ENCODE data around the gene KRTAP9-9.
"Not testable (repeated sequence)": the region's sequence is repeated elsewhere in the genome, so short reads cannot be mapped to it uniquely, and the experiment has no call there.

The KRTAP9-9 gene

GRCh38 chr17:41255381-41256290, at the start of gene KRTAP9-9:
TSS of gene KRTAP9-9 (plus strand) at chr17:41255384.
- in situ Hi-C loops (cut with MboI; ENCODE audit: low sequenced_read_pairs), result not testable (repeated sequence)

GRCh38 chr17:41211845-41212466, 43.2 kb upstream of the KRTAP9-9 start:
- in situ Hi-C loops (cut with MboI; ENCODE audit: low sequenced_read_pairs), result no loop called here

- in situ Hi-C loops (cut with MboI; ENCODE audit: low sequenced_read_pairs), result no loop called here
Measured at GRCh38 chr17:41212524-41213169, 42.5 kb upstream of the KRTAP9-9 start.

- in situ Hi-C loops (cut with MboI; ENCODE audit: low sequenced_read_pairs), result no loop called here
Measured at GRCh38 chr17:41215681-41216080, 39.5 kb upstream of the KRTAP9-9 start.

- in situ Hi-C loops (cut with MboI; ENCODE audit: low sequenced_read_pairs), result no loop called here
Measured at GRCh38 chr17:41223821-41224220, 31.4 kb upstream of the KRTAP9-9 start.

- in situ Hi-C loops (cut with MboI; ENCODE audit: low sequenced_read_pairs), result no loop called here
Measured at GRCh38 chr17:41226051-41226450, 29.1 kb upstream of the KRTAP9-9 start.

GRCh38 chr17:41226598-41227095, 28.5 kb upstream of the KRTAP9-9 start, which contains the start of gene KRTAP9-2:
TSS of gene KRTAP9-2 (plus strand) at chr17:41226648. CDS start at chr17:41226655, 7 bp downstream.
- in situ Hi-C loops (cut with MboI; ENCODE audit: low sequenced_read_pairs), result not testable (repeated sequence)

- in situ Hi-C loops (cut with MboI; ENCODE audit: low sequenced_read_pairs), result no loop called here
Measured at GRCh38 chr17:41230094-41230493, 25.1 kb upstream of the KRTAP9-9 start.

- in situ Hi-C loops (cut with MboI; ENCODE audit: low sequenced_read_pairs), result no loop called here
Measured at GRCh38 chr17:41231731-41232130, 23.5 kb upstream of the KRTAP9-9 start.

- in situ Hi-C loops (cut with MboI; ENCODE audit: low sequenced_read_pairs), result not testable (repeated sequence)
Measured at GRCh38 chr17:41232399-41233105, 22.6 kb upstream of the KRTAP9-9 start, which contains the start of gene KRTAP9-3. TSS of gene KRTAP9-3 (plus strand) at chr17:41232449. CDS start at chr17:41232502, 53 bp downstream.

GRCh38 chr17:41237116-41237515, 18.1 kb upstream of the KRTAP9-9 start:
- in situ Hi-C loops (cut with MboI; ENCODE audit: low sequenced_read_pairs), result not testable (repeated sequence)

- in situ Hi-C loops (cut with MboI; ENCODE audit: low sequenced_read_pairs), result not testable (repeated sequence)
Measured at GRCh38 chr17:41237949-41238437, 17.2 kb upstream of the KRTAP9-9 start, which contains the start of gene KRTAP9-8. TSS of gene KRTAP9-8 (plus strand) at chr17:41237999. CDS start at chr17:41238052, 53 bp downstream.

- in situ Hi-C loops (cut with MboI; ENCODE audit: low sequenced_read_pairs), result not testable (repeated sequence)
Measured at GRCh38 chr17:41246995-41247787, 8.0 kb upstream of the KRTAP9-9 start.

- in situ Hi-C loops (cut with MboI; ENCODE audit: low sequenced_read_pairs), result not testable (repeated sequence)
Measured at GRCh38 chr17:41249637-41250240, 5.4 kb upstream of the KRTAP9-9 start, which contains the start of gene KRTAP9-4. TSS of gene KRTAP9-4 (plus strand) at chr17:41249687. CDS start at chr17:41249721, 34 bp downstream.

GRCh38 chr17:41251261-41251660, 3.9 kb upstream of the KRTAP9-9 start:
- in situ Hi-C loops (cut with MboI; ENCODE audit: low sequenced_read_pairs), result no loop called here

GRCh38 chr17:41254861-41255260, 323 bp upstream of the KRTAP9-9 start:
- in situ Hi-C loops (cut with MboI; ENCODE audit: low sequenced_read_pairs), result no loop called here

GRCh38 chr17:41256291-41256685, 1.1 kb downstream of the KRTAP9-9 start:
- in situ Hi-C loops (cut with MboI; ENCODE audit: low sequenced_read_pairs), result no loop called here

GRCh38 chr17:41258406-41258805, 3.2 kb downstream of the KRTAP9-9 start:
- in situ Hi-C loops (cut with MboI; ENCODE audit: low sequenced_read_pairs), result no loop called here

GRCh38 chr17:41263212-41263611, 8.0 kb downstream of the KRTAP9-9 start:
- in situ Hi-C loops (cut with MboI; ENCODE audit: low sequenced_read_pairs), result no loop called here
